Nephron progenitor cell (in vitro differentiated cells): ENCODE data around the gene TRAPPC4.
"Not testable (repeated sequence)": the region's sequence is repeated elsewhere in the genome, so short reads cannot be mapped to it uniquely, and the experiment has no call there.

Experiments used
- DNase-seq: peaks from one replicate; pipeline ENCODE4 v3.0.0; 2021
- H3K27ac Mint-ChIP-seq: 2 replicates; pipeline ENCODE4 v1.8.0; 2021; ENCODE audit warnings: mild to moderate bottlenecking, moderate library complexity, mixed read lengths
- H3K27me3 Mint-ChIP-seq: 2 replicates; pipeline ENCODE4 v1.8.0; 2021; ENCODE audit warnings: mild to moderate bottlenecking, low read depth, mixed read lengths; ENCODE audit not compliant: poor library complexity
- H3K36me3 Mint-ChIP-seq: 2 replicates; pipeline ENCODE4 v1.8.0; 2021; ENCODE audit warnings: low read depth, mixed read lengths
- H3K4me1 Mint-ChIP-seq: 2 replicates; pipeline ENCODE4 v1.8.0; 2021; ENCODE audit warnings: mixed read lengths
- H3K4me3 Mint-ChIP-seq: 2 replicates; pipeline ENCODE4 v1.8.0; 2021; ENCODE audit warnings: mild to moderate bottlenecking, moderate library complexity, mixed read lengths
- H3K9me3 Mint-ChIP-seq: 2 replicates; pipeline ENCODE4 v1.8.0; 2021; ENCODE audit warnings: mild to moderate bottlenecking, moderate library complexity, mixed read lengths
- CTCF ChIP-seq: fragments of 200-600 bp; sonication (generic); IDR thresholded peaks from 2 replicates; pipeline ENCODE4 v1.5.0; 2021; ENCODE audit warnings: antibody characterized with exemption

TRAPPC4 gene

DNA sequence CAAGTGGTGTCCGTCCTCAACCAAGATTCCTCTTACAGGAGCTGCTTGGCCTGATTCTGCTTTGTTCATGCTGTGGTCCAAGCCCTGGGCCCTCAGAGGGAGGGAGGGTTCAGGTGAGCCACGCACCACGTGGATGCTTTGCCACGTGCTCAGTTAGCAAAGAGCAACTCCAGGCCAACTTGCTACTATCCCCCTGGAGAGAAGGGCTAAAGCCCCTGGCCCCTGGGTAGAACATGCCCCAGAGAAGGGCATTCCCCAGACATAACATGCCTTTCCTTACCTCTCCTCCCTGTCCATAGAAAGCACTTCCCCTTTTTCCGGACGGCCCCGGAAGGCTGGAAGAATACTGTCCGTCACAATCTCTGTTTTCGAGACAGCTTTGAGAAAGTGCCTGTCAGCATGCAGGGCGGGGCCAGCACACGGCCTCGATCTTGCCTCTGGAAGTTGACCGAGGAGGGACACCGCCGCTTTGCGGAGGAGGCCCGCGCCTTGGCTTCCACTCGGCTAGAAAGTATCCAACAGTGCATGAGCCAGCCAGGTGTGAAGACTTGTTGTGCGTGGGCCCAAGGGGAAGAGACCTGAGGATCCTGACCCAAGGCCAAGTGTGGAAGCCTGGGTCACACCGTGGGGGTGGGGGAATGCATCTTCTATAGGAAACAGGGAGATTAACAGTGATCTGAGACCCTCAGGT lies 38.2 kb upstream of the TRAPPC4 start:
- no peak overlapping the region for H3K27ac Mint-ChIP-seq
- no peak for DNase-seq
- H3K4me3 Mint-ChIP-seq: peak overlapping the region; percentile 23
- H3K36me3 Mint-ChIP-seq: no peaks in the 10 kb centered on the region
- peaks cover 13% of the 10 kb centered on the region for H3K27me3 Mint-ChIP-seq
- H3K4me1 Mint-ChIP-seq: peaks cover 30% of the 10 kb centered on the region
- no peaks in the 10 kb centered on the region for H3K9me3 Mint-ChIP-seq
- no peak for TF ChIP-seq CTCF

DNA sequence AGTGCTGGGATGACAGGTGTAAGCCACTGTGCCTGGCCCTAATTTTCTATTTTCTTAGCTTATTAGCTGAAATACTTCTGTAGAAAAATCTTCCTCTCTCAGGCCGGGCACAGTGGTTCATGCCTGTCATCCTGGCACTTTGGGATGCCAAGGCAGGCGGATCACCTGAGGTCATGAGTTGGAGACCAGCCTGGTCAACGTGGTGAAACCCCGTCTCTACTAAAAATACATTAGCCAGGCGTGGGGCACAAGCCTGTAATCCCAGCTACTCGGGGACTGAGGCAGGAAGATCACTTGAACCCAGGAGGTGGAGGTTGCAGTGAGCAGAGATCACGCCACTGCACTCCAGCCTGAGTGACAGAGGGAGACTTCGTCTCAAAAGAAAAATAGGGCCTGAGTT lies 34.2 kb upstream of the TRAPPC4 start:
- H3K36me3 Mint-ChIP-seq, H3K27ac Mint-ChIP-seq, H3K4me3 Mint-ChIP-seq, DNase-seq, H3K9me3 Mint-ChIP-seq, H3K27me3 Mint-ChIP-seq: not testable (repeated sequence)
- peaks cover 16% of the 10 kb centered on the region for H3K4me1 Mint-ChIP-seq

GRCh38 chr11:118984825-118985224 lies 33.7 kb upstream of the TRAPPC4 start:
- Mint-ChIP-seq H3K36me3 (no peaks in the 10 kb centered on the region), H3K4me3 (no peak overlapping the region), H3K9me3 (no peaks in the 10 kb centered on the region), H3K27me3 (peaks cover 6% of the 10 kb centered on the region), H3K4me1 (peaks cover 11% of the 10 kb centered on the region), H3K27ac (peak overlapping the region; percentile 40)
- DNase-seq: no peak
- no peak for TF ChIP-seq CTCF

DNA sequence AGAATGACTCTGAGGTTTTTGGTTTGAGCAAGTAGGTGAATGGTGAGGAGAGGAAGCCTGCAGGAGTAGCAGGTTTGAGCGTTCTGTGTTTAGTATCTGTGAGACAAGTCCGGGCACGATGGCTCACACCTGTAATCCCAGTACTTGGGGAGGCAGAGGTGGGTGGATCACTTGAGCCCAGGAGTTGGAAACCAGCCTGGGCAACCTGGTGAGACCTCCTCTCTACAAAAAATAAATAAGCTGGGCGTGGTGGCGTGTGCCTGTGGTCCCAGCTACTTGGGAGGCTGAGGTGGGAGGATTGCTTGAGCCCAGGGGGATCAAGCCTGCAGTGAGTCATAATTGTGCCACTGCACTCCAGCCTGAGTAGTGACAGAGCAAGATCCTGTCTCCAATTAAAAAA lies 30.3 kb upstream of the TRAPPC4 start:
- Mint-ChIP-seq H3K36me3 (peaks cover 25% of the 10 kb centered on the region), H3K4me1 (no peaks in the 10 kb centered on the region), H3K27ac (no peak overlapping the region), H3K9me3 (peaks cover 23% of the 10 kb centered on the region), H3K27me3 (peaks cover 4% of the 10 kb centered on the region), H3K4me3 (no peak overlapping the region)
- DNase-seq: no peak
- TF ChIP-seq CTCF: no peak

- peaks cover 32% of the 10 kb centered on the region for H3K9me3 Mint-ChIP-seq
- not testable (repeated sequence) for H3K27ac Mint-ChIP-seq, H3K4me1 Mint-ChIP-seq, H3K4me3 Mint-ChIP-seq, H3K27me3 Mint-ChIP-seq, DNase-seq
- H3K36me3 Mint-ChIP-seq: peaks cover 42% of the 10 kb centered on the region
These were observed 27.0 kb upstream of the TRAPPC4 start for GRCh38 chr11:118991486-118992038.

DNA sequence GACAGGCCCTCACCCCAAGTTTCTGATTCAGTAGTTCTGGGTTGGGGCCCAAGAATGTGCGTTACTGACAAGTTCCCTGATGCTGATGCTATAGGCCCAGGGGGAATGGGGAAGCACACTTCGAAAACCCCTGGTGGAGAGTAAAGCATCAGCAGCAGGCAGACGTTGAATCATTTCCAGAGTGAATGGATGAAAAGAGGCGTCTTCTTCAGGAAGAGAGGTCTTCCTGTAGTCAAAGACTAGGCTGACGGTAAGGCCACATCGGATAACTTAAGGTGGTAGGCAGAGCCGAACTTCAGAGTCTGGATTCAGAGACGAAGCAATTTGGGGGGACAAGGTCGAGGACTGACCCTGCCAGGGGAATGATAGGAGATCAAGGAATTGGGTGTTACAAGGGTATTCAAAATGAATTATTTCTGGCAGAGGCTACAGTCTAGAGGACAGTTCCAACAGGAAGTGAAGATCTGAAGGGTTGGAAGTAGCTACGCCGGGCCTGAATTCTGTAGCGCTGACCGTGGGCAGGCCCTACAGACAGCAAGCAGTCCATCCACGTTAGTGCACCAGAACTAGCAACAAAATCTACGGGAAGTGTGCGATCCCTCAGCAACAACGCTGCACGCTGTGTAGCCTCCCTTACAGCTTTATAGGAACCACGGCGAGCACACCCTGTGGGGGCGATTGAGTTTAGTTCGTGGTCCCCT lies 21.5 kb upstream of the TRAPPC4 start:
- Mint-ChIP-seq H3K27ac (no peak overlapping the region), H3K9me3 (peaks cover 19% of the 10 kb centered on the region), H3K36me3 (peaks cover 48% of the 10 kb centered on the region), H3K27me3 (peaks cover 5% of the 10 kb centered on the region), H3K4me1 (peaks cover 42% of the 10 kb centered on the region), H3K4me3 (peak overlapping the region; percentile 97)
- no peak for TF ChIP-seq CTCF
- DNase-seq: no peak
